GM12874 (cell line): Measurements from ENCODE around the gene UVRAG.

Experiments
- TF ChIP-seq, protein P1 (sequence below): IDR thresholded peaks from 2 replicates; pipeline ENCODE4 v1.5.1; 2011; ENCODE audit warnings: low read depth, mild to moderate bottlenecking, control low read depth, low read length, moderate library complexity; ENCODE audit not compliant: insufficient read depth

Gene UVRAG

DNA sequence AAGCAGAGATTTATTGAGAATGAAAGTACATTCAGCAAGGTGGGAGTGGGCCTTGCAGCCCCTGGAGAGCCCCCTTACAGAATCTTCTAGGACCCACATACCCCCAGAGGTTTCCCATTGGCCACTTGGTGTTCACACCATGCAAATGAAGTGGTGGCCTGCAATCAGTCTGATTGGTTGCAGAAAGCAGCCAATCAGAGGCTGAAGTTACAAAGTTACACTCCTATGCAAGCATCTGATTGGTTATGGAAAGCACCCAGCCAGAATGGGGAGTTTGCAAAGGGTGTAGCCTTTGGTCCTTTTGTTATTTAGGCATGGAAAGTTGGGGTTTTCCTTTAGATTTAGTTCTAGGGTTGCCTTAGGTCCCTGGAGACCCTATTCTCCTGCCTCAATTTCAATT lies 34.9 kb downstream of the UVRAG start:
- TF ChIP-seq, protein P1, sequence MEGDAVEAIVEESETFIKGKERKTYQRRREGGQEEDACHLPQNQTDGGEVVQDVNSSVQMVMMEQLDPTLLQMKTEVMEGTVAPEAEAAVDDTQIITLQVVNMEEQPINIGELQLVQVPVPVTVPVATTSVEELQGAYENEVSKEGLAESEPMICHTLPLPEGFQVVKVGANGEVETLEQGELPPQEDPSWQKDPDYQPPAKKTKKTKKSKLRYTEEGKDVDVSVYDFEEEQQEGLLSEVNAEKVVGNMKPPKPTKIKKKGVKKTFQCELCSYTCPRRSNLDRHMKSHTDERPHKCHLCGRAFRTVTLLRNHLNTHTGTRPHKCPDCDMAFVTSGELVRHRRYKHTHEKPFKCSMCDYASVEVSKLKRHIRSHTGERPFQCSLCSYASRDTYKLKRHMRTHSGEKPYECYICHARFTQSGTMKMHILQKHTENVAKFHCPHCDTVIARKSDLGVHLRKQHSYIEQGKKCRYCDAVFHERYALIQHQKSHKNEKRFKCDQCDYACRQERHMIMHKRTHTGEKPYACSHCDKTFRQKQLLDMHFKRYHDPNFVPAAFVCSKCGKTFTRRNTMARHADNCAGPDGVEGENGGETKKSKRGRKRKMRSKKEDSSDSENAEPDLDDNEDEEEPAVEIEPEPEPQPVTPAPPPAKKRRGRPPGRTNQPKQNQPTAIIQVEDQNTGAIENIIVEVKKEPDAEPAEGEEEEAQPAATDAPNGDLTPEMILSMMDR = no peak

DNA sequence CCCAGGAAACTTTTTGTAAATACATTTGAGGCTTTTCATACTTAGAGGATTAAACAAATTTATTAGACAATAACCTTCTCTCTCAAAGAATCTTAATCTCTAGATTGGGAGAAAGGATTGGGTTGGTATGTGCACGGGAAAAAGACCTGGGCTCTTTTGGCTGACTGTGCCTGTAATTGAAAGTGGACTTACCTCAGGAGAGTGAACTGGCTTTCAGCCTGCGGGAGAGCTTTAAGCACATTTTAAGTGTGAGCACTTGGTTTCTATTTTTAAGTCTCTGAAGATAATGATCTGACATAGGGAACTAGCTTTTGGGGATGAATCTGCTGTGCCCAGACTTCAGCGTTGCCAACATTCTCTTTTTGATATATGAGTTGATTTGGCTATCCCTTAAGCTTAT lies 35.8 kb downstream of the UVRAG start:
- TF ChIP-seq, protein P1 = no peak

DNA sequence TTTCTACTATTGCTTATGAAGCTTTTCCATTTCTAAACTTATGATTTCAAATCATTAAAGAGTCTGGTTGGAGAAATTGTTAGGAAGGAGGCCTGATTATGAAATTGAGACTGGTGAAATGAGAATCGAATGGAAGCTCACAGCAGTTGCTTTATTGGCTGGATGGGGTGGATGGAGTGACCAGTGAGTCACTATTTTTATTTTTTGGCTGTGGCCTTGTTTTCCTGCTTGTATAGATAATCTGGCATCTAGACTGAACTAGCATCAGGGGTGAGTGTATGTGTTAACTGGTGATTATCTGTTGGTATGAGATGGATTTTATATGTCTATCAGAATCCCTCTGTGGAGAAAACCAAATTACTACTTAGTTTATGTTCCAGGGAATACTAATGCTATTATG lies 36.2 kb downstream of the UVRAG start:
- TF ChIP-seq, protein P1 = no peak

DNA sequence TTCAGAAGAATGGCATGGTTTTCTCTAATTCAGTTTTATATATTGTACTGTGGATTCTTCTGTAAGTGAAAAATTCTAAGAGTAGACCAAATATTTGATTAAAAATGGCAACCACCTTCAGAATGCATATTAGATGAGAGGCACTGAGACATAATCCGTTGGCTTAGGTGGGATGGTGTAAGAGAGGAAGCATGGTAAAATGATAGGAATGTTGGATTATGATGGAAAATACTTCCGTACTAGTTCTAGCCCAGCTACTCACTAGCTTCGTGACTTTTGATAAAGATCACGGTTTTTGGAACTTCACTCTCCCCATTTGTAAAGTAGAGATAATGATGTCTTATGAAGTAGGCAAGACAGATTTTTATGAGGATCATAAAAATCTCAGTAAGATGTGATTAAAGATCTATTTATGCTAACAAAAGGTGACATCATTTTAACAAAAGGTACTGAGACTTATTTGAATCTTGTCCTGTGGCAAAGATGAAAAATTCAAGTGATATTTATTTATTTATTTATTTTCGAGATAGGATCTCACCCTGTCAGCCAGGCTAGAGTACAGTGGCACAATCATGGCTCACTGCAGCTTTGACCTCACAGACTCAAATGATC lies 37.5 kb downstream of the UVRAG start:
- TF ChIP-seq, protein P1 = no peak

DNA sequence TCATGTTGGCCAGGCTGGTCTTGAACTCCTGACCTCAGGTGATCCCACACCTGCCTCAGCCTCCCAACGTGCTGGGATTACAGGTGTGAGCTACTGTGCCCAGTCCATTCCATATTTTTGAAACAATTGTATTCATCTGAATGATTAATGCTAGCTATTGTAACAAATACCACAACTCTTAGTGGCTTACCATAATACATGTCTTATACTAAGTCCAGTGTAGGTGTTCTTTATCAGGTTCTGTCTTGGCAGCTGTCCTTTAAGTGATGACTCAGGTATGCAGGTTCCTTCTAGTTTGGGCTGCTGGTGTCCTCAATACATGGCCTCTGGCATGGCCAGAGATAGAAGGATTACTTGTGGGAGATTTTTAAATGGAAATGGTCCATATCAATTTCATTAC lies 39.0 kb downstream of the UVRAG start:
- TF ChIP-seq, protein P1 = no peak

DNA sequence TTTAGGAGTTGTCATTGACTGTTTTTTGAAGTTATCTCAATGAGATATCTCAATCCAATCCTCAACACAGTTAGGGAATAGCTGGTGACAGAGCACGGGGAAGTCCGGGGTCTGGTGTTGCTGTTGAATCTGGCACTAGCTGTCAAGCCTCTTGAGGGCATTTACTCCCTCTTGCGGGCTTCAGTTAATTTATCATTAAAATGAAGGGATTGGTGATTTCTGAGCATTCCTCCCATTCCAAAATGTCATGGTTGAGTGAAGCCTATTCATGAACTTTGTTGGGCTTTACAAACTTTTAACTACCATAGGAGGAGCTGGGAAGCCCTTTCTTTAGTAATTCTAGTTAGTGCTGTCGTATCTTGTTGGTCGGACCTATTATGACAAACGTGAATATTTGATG lies 40.2 kb downstream of the UVRAG start:
- TF ChIP-seq, protein P1 = no peak

DNA sequence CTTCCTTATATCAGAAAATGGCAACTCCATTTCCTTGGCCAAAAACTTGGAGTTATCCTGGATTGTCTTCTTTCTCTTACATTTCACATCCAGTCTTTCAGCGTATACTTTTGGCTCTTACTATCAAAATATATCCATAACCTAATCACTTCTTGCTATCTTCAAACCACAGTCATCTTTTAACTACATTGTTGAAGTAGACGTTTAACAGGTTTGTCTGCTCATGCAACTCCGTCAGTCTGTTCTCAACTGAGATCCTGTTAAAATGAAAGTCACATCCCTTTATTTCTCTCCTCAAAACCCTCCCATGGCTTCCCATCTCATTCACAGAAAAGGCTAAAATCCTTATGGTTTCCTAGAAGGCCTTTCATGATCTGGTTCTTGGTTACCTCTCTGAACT lies 41.9 kb downstream of the UVRAG start:
- TF ChIP-seq, protein P1 = no peak
